ENCODE results near the gene ATP8B1. TPM values are rescaled to one million over a fixed set of nuclear protein-coding genes. Genes with fewer than 3 reads are reported as not detected.

Gene ATP8B1
- total and polyA plus RNA-seq, 9 of the 15 experiments (the other 6 are each of a cell fraction or from before 2014, with no cell fraction given), result 0.01 to 0.22 (median 0.03) TPM; not detected in 3

DNA sequence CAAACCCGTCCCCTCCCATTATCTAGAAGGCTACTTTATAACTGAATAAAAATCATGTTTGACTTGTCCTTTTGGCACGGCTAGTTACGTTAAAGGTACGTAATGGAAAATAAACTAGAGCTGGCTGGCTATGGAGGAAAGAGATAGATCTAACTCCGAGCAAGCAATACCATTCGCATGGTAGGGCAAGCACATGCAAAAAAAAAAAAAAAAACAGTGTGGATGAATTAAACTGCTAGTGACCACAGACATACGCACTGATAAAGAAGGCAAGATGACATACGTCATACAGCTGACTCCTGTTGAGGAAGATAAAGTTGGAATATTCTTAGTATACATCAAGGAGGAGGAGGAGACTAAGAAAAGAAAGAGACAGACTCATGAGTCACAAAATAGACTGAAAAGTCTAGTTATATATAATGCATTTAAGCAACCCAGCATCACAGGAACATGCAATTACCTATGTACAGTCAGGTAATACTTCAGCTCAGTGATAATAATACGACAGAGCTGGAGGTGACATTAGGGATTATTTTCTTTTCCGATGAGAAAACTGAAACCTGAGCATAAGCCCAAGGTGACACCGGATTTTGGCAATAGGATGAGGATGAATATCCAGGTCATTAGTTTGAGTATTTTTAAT is 143.5 kb downstream of the ATP8B1 start (continued):
- TF ChIP-seq ZNF263 (CRISPR knock-in tag; IDR thresholded peaks at IDR 0.05; ENCODE audit: borderline replicate concordance) (no peak), ELF1 (tag; IDR thresholded peaks at IDR 0.05) (no peak), CC2D1A (IDR thresholded peaks at IDR 0.05) (peak; percentile 43; the same call in 1 of the 2 replicates), ZNF384 (IDR thresholded peaks at IDR 0.05; ENCODE audit: low read depth, low read length) (peak; percentile 98), CHD4 (IDR thresholded peaks at IDR 0.05; ENCODE audit: insufficient read depth, insufficient replicate concordance, low read depth, low read length, poor library complexity, severe bottlenecking) (no peak), ZNF436 (CRISPR knock-in tag; IDR thresholded peaks at IDR 0.05) (no peak), ILK (tag; IDR thresholded peaks at IDR 0.05; ENCODE audit: borderline replicate concordance, low read depth) (no peak), SIX5 (IDR thresholded peaks at IDR 0.05; ENCODE audit: borderline replicate concordance in 1 of 2, insufficient read depth in 1 of 2, low read depth in 1 of 2, low read length in 2 of 2) (no peak), YBX1 (IDR thresholded peaks at IDR 0.05) (no peak), ZNF589 (CRISPR knock-in tag; IDR thresholded peaks at IDR 0.05; ENCODE audit: low read depth) (0 out of 2 replicates have a peak, but pooled peaks have one; percentile 52), HDAC1 (IDR thresholded peaks at IDR 0.05) (peak in 1 of 2 experiments; percentile 69; a peak in 2 of 4 replicates), ZNF395 (CRISPR knock-in tag; IDR thresholded peaks at IDR 0.05) (peak; percentile 64; the same call in 1 of the 2 replicates), C11orf30 (IDR thresholded peaks at IDR 0.05; ENCODE audit: low read depth) (no peak), MCM2 (IDR thresholded peaks at IDR 0.05; ENCODE audit: low read depth) (no peak), MEF2D (tag; conservative IDR thresholded peaks at IDR 0.05; ENCODE audit: low read depth) (peak; percentile 86), ETV6 (IDR thresholded peaks at IDR 0.05; ENCODE audit: borderline replicate concordance in 1 of 2, low read depth in 2 of 2, low read length in 1 of 2) (no peak), ETV6 (CRISPR knock-in tag; IDR thresholded peaks at IDR 0.05; ENCODE audit: borderline replicate concordance) (no peak), TEAD4 (IDR thresholded peaks at IDR 0.05; ENCODE audit: low read length) (peak; percentile 92), TEAD4 (CRISPR knock-in tag; IDR thresholded peaks at IDR 0.05; ENCODE audit: borderline replicate concordance) (no peak), MLLT1 (IDR thresholded peaks at IDR 0.05) (peak in 1 of 2 experiments; percentile 78; a peak in 2 of 4 replicates), ESRRB (CRISPR knock-in tag; IDR thresholded peaks at IDR 0.05; ENCODE audit: borderline replicate concordance) (no peak), MXI1 (IDR thresholded peaks at IDR 0.05; ENCODE audit: low read depth, low read length) (0 out of 2 replicates have a peak, but pooled peaks have one; percentile 16)
- TF ChIP-seq, protein P1, sequence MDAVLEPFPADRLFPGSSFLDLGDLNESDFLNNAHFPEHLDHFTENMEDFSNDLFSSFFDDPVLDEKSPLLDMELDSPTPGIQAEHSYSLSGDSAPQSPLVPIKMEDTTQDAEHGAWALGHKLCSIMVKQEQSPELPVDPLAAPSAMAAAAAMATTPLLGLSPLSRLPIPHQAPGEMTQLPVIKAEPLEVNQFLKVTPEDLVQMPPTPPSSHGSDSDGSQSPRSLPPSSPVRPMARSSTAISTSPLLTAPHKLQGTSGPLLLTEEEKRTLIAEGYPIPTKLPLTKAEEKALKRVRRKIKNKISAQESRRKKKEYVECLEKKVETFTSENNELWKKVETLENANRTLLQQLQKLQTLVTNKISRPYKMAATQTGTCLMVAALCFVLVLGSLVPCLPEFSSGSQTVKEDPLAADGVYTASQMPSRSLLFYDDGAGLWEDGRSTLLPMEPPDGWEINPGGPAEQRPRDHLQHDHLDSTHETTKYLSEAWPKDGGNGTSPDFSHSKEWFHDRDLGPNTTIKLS (IDR thresholded peaks at IDR 0.05; ENCODE audit: borderline replicate concordance, low read depth), result no peak
